ENCODE measurements around the gene KCNQ1.

The KCNQ1 gene

GRCh38 chr11:2539371-2540222, 94.8 kb downstream of the KCNQ1 start:
- no peak for TF ChIP-seq CTCF (IDR thresholded peaks at IDR 0.05; ENCODE audit: low read depth, low read length)
- no peak for DNase-seq (ENCODE audit: extremely low read depth, low read depth)

- DNase-seq (ENCODE audit: extremely low read depth, low read depth) = no peak
Observed at GRCh38 chr11:2540223-2540991, 95.6 kb downstream of the KCNQ1 start.

GRCh38 chr11:2540992-2541680, 96.3 kb downstream of the KCNQ1 start:
- no peak for DNase-seq (ENCODE audit: extremely low read depth, low read depth)
- no peak for TF ChIP-seq CTCF (IDR thresholded peaks at IDR 0.05; ENCODE audit: low read depth, low read length)

More at GRCh38 chr11:2540223-2540991, 95.6 kb downstream of the KCNQ1 start:
- no peak for TF ChIP-seq CTCF (IDR thresholded peaks at IDR 0.05; ENCODE audit: low read depth, low read length)

- no peak for TF ChIP-seq CTCF (IDR thresholded peaks at IDR 0.05; ENCODE audit: low read depth, low read length)
- no peak for DNase-seq (ENCODE audit: extremely low read depth, low read depth)
Observed at GRCh38 chr11:2541881-2542361, 97.1 kb downstream of the KCNQ1 start.

- no peak for TF ChIP-seq CTCF (IDR thresholded peaks at IDR 0.05; ENCODE audit: low read depth, low read length)
- no peak for DNase-seq (ENCODE audit: extremely low read depth, low read depth)
Observed at GRCh38 chr11:2542406-2542805, 97.6 kb downstream of the KCNQ1 start.

GRCh38 chr11:2547806-2548205, 103.0 kb downstream of the KCNQ1 start:
- no peak for TF ChIP-seq CTCF (IDR thresholded peaks at IDR 0.05; ENCODE audit: low read depth, low read length)
- no peak for DNase-seq (ENCODE audit: extremely low read depth, low read depth)
